Measurements from ENCODE around the gene CXCL17.

DNA sequence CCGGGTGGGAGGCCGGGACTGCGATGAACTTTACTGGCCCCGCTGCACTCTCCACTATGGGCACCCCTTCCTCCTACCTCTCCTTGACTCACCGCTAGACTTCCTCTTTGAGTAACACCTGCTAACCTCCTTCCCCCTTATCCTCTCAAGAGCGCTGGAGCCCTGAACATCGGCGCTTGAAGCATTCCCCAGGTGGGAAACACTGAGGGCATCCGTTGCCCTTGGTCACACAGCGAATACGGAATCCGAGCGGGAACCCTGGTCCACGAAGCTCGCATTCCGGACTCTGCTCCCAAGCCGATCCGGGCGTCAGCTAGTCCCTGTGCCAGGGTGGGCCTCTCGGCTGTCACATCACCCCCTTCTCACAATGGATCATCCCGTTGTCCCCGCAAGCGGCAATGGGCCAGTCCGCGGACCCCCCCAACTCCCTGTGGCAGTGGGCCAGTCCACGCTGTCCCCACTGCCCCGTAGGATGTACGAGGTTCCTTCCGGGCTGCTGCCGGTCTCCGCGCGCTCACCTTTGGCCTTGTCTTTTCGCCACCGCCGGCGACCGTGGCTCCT lies 19.8 kb downstream of the CXCL17 start:
- TF ChIP-seq, protein P1, sequence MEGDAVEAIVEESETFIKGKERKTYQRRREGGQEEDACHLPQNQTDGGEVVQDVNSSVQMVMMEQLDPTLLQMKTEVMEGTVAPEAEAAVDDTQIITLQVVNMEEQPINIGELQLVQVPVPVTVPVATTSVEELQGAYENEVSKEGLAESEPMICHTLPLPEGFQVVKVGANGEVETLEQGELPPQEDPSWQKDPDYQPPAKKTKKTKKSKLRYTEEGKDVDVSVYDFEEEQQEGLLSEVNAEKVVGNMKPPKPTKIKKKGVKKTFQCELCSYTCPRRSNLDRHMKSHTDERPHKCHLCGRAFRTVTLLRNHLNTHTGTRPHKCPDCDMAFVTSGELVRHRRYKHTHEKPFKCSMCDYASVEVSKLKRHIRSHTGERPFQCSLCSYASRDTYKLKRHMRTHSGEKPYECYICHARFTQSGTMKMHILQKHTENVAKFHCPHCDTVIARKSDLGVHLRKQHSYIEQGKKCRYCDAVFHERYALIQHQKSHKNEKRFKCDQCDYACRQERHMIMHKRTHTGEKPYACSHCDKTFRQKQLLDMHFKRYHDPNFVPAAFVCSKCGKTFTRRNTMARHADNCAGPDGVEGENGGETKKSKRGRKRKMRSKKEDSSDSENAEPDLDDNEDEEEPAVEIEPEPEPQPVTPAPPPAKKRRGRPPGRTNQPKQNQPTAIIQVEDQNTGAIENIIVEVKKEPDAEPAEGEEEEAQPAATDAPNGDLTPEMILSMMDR (IDR thresholded peaks at IDR 0.05) = no peak
- TF ChIP-seq POLR2A (IDR thresholded peaks at IDR 0.05) = no peak
